ENCODE data around the gene PDE9A. TPM values are rescaled to one million over a fixed set of nuclear protein-coding genes. Genes with fewer than 3 reads are reported as not detected.
"Not testable (repeated sequence)": the region's sequence is repeated elsewhere in the genome, so short reads cannot be mapped to it uniquely, and the experiment has no call there.

PDE9A gene
- polyA plus RNA-seq, 1 donor = 44.3 TPM

- no peak for DNase-seq
Observed at GRCh38 chr21:42708107-42708506, 54.7 kb downstream of the PDE9A start.

- DNase-seq = not testable (repeated sequence)
Observed at GRCh38 chr21:42708916-42709315, 55.5 kb downstream of the PDE9A start.

DNA sequence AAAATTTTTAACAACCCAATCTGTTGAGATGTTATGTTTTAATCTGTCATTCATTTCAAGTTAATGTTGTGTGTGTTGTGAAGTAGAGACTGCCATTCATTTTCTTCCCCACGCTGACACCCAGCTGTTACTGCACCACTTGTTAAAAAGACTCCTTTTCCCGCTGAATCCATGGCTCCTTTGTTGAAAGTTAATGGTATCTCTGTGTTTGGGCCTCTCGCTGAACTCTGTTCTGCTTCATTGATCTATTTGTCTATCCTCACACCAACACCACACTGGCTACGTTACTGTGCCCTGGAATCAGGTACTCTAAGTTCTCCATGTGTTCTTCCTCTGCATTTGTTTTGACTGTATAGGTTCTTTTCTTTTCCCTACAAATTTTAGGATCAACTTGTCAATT lies 58.2 kb downstream of the PDE9A start:
- DNase-seq = no peak

DNA sequence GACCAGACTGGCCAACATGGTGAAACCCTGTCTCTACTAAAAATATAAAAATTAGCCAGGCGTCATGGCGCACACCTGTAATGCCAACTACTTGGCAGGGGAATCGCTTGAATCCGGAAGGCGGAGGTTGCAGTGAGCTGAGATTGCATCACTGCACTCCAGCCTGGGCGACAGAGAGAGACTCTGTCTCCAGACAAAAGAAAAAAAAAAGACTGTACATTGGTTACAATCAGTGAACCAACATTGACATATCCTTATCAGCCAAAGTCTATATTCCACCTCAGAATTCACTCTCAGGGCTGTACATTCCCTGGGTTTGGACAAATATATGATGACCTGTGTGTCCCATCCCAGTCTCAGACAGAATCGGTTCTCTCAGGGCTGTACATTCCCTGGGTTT lies 62.0 kb downstream of the PDE9A start:
- not testable (repeated sequence) for DNase-seq

DNA sequence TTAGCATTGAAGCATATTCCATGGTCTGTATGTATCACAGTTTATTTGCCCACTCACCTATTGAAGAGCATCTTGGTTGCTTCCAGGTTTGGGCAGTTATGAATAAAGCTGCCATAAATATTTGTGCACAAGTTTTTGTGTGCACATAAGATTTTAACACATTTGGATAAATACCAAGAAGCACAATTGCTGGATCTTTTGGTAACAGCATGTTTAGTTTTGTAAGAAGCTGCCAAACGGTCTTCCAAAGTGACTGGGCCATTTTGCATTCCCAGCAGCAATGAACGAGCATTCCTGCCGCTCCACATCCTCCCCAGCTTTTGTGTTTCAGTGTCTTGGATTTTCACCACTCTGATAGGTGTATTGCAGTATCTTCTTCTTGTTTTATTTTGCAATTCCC lies 62.7 kb downstream of the PDE9A start:
- no peak for DNase-seq

DNA sequence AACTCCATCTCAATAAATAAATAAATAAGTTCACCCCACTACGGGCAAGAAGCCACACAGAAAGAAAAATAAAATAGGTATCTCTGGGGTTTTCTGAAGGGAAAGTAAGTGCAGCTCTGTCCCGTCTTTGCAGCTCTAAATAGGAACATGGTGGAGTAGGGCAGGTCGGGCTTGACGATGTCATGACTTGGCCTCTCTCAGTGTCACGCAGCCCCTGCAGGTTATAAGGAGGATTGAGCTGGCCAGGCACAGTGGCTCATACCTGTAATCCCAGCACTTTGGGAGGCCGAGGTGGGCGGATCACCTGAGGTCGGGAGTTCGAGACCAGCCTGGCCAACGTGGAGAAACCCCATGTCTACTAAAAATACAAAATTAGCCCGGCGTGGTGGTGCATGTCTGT lies 67.1 kb downstream of the PDE9A start:
- DNase-seq = not testable (repeated sequence)

- no peak for DNase-seq
Observed at GRCh38 chr21:42721341-42721824, 68.0 kb downstream of the PDE9A start.

- no peak for DNase-seq
Observed at GRCh38 chr21:42722153-42722552, 68.7 kb downstream of the PDE9A start.

GRCh38 chr21:42722808-42723473 lies 69.5 kb downstream of the PDE9A start:
- no peak for DNase-seq

- DNase-seq = no peak
Observed at GRCh38 chr21:42724226-42724920, 71.0 kb downstream of the PDE9A start.

DNA sequence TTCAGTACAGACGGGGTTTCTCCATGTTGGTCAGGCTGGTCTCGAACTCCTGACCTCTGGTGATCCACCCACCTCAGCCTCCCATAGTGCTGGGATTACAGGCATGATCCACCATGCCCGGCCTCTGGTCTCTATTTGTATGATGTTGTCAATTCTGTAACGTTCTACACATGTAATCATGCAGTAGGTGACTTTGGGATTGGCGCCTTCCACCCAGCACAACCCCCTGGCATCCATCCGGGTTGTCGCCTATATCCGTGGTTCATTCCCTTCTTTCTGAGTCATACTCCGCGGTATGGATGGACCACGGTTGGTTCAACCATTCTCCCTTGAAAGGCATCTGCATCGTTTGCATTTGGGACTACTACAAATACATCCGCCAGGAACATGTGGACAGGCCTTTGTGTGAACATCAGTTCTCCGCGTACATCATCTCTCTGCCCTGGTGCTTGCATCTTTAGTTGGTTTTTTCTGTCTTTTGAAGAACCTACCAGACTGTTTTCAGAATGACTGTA lies 72.1 kb downstream of the PDE9A start:
- DNase-seq = no peak

DNA sequence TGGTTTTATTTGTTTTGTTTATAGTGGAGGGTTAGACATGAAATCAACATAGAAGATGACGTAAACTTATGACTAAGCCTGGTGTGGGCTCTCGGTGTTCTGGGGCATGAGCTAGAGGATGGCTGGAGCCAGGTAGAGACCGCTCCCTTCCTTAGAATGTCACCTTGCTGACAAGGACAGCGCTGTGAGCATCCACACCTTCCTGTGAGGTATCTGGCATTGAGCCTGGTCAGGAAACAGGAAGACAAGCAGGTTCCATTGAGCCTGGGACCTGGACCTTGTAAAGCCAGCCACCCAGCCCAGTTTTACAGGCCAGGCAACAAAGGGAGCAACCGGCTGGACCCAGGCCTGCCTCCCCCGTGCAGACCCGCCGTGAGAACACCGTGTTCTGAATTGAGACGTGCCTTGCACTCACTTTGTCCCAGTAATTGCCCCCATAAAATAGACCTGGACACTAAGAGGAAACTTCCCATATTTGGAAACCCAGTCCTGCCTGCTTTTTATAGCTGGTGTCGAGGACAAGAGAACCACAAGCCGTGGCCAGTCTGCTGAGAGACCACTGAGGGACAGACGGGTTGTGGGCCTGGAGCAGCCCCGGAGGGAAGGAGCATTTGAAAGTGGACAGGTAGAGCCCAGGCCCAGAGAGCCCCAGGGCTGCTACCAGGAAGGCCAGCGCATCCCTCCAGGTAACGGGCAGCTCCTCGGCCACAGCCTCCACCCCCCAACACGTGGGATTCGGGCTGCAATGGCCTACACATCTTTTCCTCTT lies 78.0 kb downstream of the PDE9A start:
- no peak for DNase-seq

DNA sequence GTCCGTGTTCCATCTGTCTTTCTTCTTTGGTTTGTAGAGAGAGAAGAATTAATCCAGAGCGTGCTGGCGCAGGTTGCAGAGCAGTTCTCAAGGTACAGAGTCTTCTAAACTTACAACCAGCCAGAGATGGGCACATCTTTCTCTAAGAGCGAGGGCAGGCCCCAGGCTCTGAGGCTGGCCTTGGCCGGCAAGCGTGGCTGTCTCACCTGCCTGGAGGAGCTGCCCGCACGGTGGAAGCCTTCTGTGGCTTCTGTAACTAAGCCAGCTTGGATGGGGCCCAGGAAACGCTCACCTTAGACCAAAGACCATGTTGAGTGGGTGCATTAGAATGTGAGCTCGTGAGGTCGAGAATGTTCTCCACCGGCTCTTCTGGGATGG lies 78.6 kb downstream of the PDE9A start:
- no peak for DNase-seq

DNA sequence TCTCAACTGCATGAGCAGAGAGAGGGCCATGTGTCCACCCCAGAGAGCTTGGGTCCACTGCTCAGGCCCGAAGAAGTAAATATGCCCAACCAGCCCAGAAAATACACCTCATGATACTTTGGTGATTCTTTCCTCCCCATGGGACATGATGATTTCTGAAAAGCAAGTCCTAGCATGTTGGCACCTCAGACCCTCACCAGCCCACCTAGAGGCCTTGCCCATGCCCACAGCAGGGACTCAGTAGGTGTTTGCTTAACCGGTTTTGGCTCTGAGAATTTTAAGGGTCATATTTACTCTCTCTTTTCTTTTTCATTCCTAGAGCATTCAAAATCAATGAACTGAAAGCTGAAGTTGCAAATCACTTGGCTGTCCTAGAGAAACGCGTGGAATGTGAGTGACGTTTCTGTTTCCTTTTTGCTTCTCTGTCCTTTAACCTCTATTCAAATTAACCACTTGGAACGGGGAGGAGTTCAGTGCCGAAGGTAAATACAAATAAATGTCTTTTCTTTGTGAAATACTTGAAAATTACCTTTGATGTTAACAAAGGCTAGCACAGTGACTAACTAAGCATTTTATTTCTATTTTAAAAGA lies 79.7 kb downstream of the PDE9A start:
- no peak for DNase-seq

GRCh38 chr21:42733874-42734273 lies 80.5 kb downstream of the PDE9A start:
- DNase-seq = no peak

GRCh38 chr21:42734323-42734971 lies 81.0 kb downstream of the PDE9A start:
- no peak for DNase-seq

DNA sequence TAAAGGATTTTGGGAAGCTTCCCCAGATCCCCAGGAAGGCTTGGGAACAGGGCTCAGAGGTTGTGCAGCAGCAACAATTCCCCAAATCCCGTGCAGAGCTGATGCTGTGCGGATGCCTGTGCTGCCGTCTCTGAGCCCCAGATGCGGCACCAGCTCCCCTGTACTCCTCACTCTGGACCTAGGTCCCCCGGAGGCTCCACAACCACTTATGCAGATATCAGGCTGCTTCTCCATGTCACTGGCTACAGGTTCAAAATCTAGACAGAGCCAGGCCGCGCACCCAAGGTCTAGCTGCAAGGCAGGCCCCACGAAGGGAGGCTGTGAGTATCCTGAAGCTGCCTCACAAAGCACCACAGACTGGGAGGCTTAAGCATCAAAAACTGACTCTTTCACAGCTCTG lies 81.6 kb downstream of the PDE9A start:
- no peak for DNase-seq

- DNase-seq = no peak
Observed at GRCh38 chr21:42735944-42736343, 82.5 kb downstream of the PDE9A start.

GRCh38 chr21:42736646-42737350 lies 83.4 kb downstream of the PDE9A start:
- DNase-seq = no peak

DNA sequence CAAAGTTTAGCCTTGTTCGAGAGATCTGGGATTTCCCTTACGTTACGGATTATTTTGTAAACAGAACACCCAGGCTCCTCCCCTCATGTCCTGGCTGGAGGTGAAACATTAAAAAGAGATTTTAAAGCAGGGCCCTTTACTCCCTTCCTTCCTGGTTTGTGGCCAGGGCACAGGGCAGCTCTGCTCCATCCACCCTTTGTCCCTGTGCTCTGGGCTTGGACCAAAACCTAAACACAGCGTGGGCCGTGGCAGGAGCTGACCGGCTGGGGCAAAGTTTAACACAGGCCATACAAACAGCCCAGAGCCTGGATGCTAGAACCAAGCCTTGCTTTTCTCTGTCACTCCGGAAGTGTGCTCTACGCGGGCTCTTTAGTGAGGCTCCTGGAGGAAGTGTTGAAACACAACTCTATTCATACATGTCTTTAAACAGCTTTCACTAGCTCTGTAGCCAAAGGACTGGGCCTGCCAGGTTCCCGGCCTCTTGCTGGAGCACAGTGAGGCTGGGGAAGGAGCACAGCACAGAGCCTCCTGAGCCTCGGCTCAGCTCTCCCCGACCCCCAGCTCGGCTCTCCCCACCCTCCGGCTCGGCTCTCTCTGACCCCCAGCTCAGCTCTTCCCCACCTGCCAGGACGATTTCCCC lies 84.7 kb downstream of the PDE9A start:
- no peak for DNase-seq

Measured in left kidney (tissue), 2 donors.